Fibroblast of pulmonary artery (primary cell): ENCODE results near the gene KMT5B.

ENCODE experiments used
- DNase-seq: peaks from one replicate; pipeline ENCODE4 v3.0.0-alpha.2; 2010; ENCODE audit warnings: low read depth
- H3K4me3 ChIP-seq: replicated peaks from 2 replicates; pipeline ENCODE4 v1.5.1; 2011; ENCODE audit warnings: low read depth, mild to moderate bottlenecking, control low read depth, low read length, moderate library complexity
- TF ChIP-seq, protein P1 (sequence below): IDR thresholded peaks from 2 replicates; pipeline ENCODE4 v1.5.1; 2011; ENCODE audit warnings: mild to moderate bottlenecking, control low read depth, low read length, inconsistent platforms; ENCODE audit errors: missing control alignments

Gene KMT5B

DNA sequence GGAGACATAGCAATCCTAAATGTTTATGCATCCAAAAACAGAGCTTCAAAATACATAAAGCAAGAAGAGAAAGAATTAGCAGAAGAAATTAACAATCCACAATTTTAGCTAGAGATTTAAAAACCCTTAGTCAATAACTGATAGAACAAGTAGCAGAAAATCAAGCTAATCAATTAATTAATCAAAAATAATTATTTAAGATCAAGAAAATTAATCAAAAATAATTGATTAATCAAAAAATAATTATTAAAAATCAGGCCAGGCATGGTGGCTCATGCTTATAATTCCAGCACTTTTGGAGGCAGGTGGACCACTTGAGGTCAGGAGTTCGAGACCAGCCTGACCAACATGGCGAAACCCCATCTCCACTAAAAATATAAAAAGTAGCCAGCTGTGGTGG is 29.5 kb upstream of the KMT5B start:
- no peak overlapping the region for H3K4me3 ChIP-seq
- no peak for DNase-seq
- TF ChIP-seq, protein P1, sequence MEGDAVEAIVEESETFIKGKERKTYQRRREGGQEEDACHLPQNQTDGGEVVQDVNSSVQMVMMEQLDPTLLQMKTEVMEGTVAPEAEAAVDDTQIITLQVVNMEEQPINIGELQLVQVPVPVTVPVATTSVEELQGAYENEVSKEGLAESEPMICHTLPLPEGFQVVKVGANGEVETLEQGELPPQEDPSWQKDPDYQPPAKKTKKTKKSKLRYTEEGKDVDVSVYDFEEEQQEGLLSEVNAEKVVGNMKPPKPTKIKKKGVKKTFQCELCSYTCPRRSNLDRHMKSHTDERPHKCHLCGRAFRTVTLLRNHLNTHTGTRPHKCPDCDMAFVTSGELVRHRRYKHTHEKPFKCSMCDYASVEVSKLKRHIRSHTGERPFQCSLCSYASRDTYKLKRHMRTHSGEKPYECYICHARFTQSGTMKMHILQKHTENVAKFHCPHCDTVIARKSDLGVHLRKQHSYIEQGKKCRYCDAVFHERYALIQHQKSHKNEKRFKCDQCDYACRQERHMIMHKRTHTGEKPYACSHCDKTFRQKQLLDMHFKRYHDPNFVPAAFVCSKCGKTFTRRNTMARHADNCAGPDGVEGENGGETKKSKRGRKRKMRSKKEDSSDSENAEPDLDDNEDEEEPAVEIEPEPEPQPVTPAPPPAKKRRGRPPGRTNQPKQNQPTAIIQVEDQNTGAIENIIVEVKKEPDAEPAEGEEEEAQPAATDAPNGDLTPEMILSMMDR, result no peak

DNA sequence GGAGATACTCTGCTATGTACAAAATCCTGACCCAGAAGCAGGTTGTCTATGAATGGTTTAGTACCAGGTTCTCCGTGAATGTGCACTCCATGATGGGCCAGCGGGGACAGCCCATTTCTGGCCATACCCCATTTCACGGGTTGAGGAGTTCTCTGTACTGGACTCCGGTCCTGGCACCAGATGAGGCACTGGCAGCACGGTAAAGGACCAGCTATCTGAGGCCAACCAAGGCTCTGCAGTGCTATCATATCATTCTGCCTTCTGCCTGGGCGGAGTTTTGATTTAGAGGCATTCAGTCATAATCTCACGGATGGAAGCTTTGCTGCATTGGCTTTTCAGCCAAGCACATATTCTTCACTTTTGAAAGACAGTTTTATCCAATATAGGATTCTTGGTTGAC is 18.5 kb upstream of the KMT5B start:
- no peak for DNase-seq
- TF ChIP-seq, protein P1, result no peak
- H3K4me3 ChIP-seq, result no peak overlapping the region

DNA sequence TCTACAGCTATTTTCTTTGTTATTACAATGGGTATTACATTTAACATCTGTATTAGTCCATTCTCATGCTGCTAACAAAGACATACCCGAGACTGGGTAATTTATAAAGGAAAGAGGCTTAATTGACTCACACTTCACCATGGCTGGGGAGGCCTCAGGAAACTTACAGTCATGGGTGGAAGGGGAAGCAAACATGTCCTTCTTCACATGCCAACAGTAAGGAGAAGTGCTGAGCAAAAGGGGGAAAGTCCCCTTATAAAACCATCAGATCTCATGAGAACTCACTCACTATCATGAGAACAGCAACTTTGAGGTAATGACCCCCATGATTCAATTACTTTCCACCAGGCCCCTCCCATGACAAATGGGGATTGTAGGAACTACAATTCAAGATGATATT is 16.5 kb upstream of the KMT5B start:
- H3K4me3 ChIP-seq, result no peak overlapping the region
- DNase-seq, result no peak
- TF ChIP-seq, protein P1, result no peak

DNA sequence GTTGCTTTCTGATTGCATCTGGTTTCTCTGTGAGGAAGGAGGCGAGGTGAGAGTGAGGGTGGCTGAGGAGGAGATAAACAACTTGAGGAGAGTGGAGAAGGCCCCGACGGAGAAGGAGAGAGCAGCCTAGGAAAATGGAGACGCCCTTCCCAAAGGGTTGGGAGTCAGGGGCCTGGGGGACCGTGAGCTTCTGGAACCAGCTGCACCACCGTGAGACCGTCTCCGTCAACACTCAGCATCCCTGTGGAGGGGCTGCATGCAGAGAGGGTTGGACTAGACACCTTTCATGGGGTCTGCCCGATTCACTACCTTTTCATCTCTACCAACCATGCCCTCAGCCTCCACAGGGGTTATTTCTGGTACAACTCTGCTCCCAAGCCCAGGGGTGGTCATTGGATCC is 13.3 kb upstream of the KMT5B start:
- no peak overlapping the region for H3K4me3 ChIP-seq
- TF ChIP-seq, protein P1, result no peak
- no peak for DNase-seq

DNA sequence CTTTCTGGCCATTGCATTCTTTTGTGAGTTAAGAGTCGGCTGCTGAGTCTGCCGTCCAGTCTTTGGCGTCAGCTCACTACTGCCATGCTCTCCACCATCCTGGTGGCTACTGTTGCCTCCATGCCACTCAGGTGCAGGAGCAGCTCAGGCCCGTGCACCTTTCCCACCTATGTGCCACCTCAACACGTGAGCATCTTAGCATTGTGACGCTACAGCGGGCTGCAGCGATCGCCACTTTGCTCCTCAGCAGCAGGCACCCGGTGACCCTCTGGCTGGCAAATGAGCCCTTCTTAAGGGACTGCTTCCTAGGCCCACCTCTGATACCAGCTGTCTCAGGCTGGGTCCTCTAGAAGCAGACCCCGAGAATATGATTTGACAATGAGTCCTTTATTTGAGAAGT is 11.5 kb upstream of the KMT5B start:
- TF ChIP-seq, protein P1, result no peak
- DNase-seq, result no peak
- no peak overlapping the region for H3K4me3 ChIP-seq

DNA sequence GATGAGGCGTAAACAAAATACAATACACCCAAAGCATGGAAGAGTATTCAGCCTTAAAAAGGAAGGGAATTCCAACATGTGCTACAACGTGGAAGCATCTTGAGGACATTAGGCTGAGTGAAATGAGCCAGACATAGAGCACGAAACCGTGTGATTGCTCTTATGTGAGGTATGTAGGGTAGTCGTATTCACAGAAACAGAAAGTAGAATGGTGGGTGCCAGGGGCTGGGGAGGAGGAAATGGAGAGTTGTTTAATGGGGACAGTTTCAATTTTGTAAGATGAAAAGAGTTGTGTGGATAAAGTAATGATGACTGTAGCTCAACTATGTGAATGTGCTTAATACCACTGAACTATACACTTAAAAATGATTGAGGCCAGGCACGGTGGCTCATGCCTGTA is 10.2 kb upstream of the KMT5B start:
- TF ChIP-seq, protein P1, result no peak
- no peak overlapping the region for H3K4me3 ChIP-seq
- no peak for DNase-seq

DNA sequence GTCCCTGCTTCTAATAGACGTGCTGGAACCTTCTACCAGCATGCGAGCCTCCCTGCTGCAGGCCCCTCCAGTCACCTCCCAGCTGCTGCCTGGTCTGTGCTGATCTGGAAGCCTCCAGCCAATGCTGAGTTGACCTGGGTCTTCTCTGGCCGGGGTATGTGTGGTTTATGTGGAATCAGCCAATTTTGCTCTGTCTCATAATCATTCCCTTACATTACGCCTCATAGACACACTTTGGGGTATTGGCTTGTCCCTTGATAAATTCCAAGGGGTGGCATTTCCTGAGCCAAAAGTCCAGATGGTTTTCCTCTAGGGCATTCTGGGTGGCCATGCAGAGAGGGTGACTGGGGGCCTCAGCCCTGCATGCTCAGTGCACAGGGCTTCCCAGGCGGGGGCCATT is 8.3 kb upstream of the KMT5B start:
- H3K4me3 ChIP-seq, result no peak overlapping the region
- DNase-seq, result no peak
- TF ChIP-seq, protein P1, result no peak
